WTC11 (cell line): ENCODE measurements around the gene MT1F. TPM values are rescaled to one million over a fixed set of nuclear protein-coding genes. Genes with fewer than 3 reads are reported as not detected.

ENCODE experiments used
- ATAC-seq: fragments of 200-7000 bp; cut with Tn5 transposase; 2 replicates; pipeline ENCODE4 v1.10.0; 2021; ENCODE audit warnings: mild to moderate bottlenecking, moderate library complexity
- CTCF ChIA-PET: fragments of 300-600 bp; sonication (Branson Sonifier 250); formaldehyde crosslinking; loops from one replicate; lab custom pipeline; 2021; ENCODE audit warnings: antibody characterized with exemption; lab: Charles Lee
- POLR2A ChIA-PET: fragments of 350-600 bp; sonication (Branson Sonifier 250); formaldehyde crosslinking; loops from one replicate; lab custom pipeline; 2021; ENCODE audit warnings: antibody characterized with exemption; lab: Charles Lee
- DNase-seq: peaks from one replicate; pipeline ENCODE4 v3.0.0; 2021; ENCODE audit warnings: low spot score
- H3K27ac Mint-ChIP-seq: 2 replicates; pipeline ENCODE4 v1.8.0; 2021; ENCODE audit warnings: mixed read lengths
- H3K27me3 Mint-ChIP-seq: 2 replicates; pipeline ENCODE4 v1.8.0; 2021; ENCODE audit warnings: low read depth, mild to moderate bottlenecking, moderate library complexity, mixed read lengths
- H3K36me3 Mint-ChIP-seq: 2 replicates; pipeline ENCODE4 v1.8.0; 2021; ENCODE audit warnings: mixed read lengths
- H3K4me1 Mint-ChIP-seq: 2 replicates; pipeline ENCODE4 v1.8.0; 2022; ENCODE audit warnings: mixed read lengths
- H3K4me3 Mint-ChIP-seq: 2 replicates; pipeline ENCODE4 v1.8.0; 2021; ENCODE audit warnings: mild to moderate bottlenecking, moderate library complexity, mixed read lengths
- H3K9me3 Mint-ChIP-seq: 2 replicates; pipeline ENCODE4 v1.8.0; 2021; ENCODE audit warnings: mixed read lengths
- CREM ChIP-seq: sonication (generic); formaldehyde crosslinking; IDR thresholded peaks from 2 replicates; pipeline ENCODE4 v1.8.1; 2022; ENCODE audit warnings: mild to moderate bottlenecking, missing genetic modification reagents, moderate library complexity
- CTCF ChIP-seq: fragments of 200-600 bp; IDR thresholded peaks from 2 replicates; pipeline ENCODE4 v1.8.0; 2022; ENCODE audit warnings: antibody characterized with exemption
- EMX1 ChIP-seq: fragments of 250-450 bp; sonication (Bioruptor Pico); IDR thresholded peaks from 2 replicates; pipeline ENCODE4 v1.8.0; 2021; ENCODE audit warnings: mild to moderate bottlenecking
- ESRRA ChIP-seq: sonication (generic); formaldehyde crosslinking; IDR thresholded peaks from 2 replicates; pipeline ENCODE4 v1.8.1; 2022; ENCODE audit warnings: mild to moderate bottlenecking, missing genetic modification reagents, borderline replicate concordance
- ETV6 ChIP-seq: sonication (generic); formaldehyde crosslinking; IDR thresholded peaks from 2 replicates; pipeline ENCODE4 v1.8.1; 2022; ENCODE audit warnings: mild to moderate bottlenecking, missing genetic modification reagents
- FOXK1 ChIP-seq: sonication (generic); formaldehyde crosslinking; IDR thresholded peaks from 2 replicates; pipeline ENCODE4 v1.8.0; 2022; ENCODE audit warnings: mild to moderate bottlenecking, moderate library complexity, missing genetic modification reagents
- HMGA2 ChIP-seq: fragments of 250-450 bp; sonication (Bioruptor Pico); IDR thresholded peaks from 2 replicates; pipeline ENCODE4 v1.4.0; 2021; ENCODE audit warnings: mild to moderate bottlenecking, moderate library complexity
- HMGXB4 ChIP-seq: sonication (generic); formaldehyde crosslinking; IDR thresholded peaks from 2 replicates; pipeline ENCODE4 v1.8.1; 2023; ENCODE audit warnings: mild to moderate bottlenecking, moderate library complexity, missing genetic modification reagents
- NFE2L1 ChIP-seq: sonication (generic); formaldehyde crosslinking; IDR thresholded peaks from 2 replicates; pipeline ENCODE4 v1.8.1; 2023; ENCODE audit warnings: missing genetic modification reagents
- RORB ChIP-seq: fragments of 250-450 bp; sonication (Bioruptor Pico); IDR thresholded peaks from 2 replicates; pipeline ENCODE4 v1.9.0; 2021; ENCODE audit warnings: mild to moderate bottlenecking
- SMAD3 ChIP-seq: sonication (generic); formaldehyde crosslinking; IDR thresholded peaks from 2 replicates; pipeline ENCODE4 v1.8.0; 2022; ENCODE audit warnings: missing genetic modification reagents, mild to moderate bottlenecking, borderline replicate concordance
- SOX15 ChIP-seq: fragments of 250-450 bp; sonication (Bioruptor Pico); IDR thresholded peaks from 2 replicates; pipeline ENCODE4 v1.9.0; 2021; ENCODE audit warnings: mild to moderate bottlenecking
- TEAD1 ChIP-seq: sonication (generic); formaldehyde crosslinking; IDR thresholded peaks from 2 replicates; pipeline ENCODE4 v1.8.0; 2022; ENCODE audit warnings: mild to moderate bottlenecking, missing genetic modification reagents
- ZNF138 ChIP-seq: sonication (generic); formaldehyde crosslinking; conservative IDR thresholded peaks from 2 replicates; pipeline ENCODE4 v1.8.1; 2022; ENCODE audit warnings: mild to moderate bottlenecking, moderate library complexity, missing genetic modification reagents
- ZNF232 ChIP-seq: sonication (generic); formaldehyde crosslinking; IDR thresholded peaks from 2 replicates; pipeline ENCODE4 v1.8.0; 2022; ENCODE audit warnings: mild to moderate bottlenecking, missing genetic modification reagents
- ZNF263 ChIP-seq: sonication (generic); formaldehyde crosslinking; IDR thresholded peaks from 2 replicates; pipeline ENCODE4 v1.8.1; 2022; ENCODE audit warnings: low read depth, mild to moderate bottlenecking, moderate library complexity, missing genetic modification reagents
- ZNF281 ChIP-seq: sonication (generic); formaldehyde crosslinking; IDR thresholded peaks from 2 replicates; pipeline ENCODE4 v1.8.0; 2023; ENCODE audit warnings: mild to moderate bottlenecking, missing genetic modification reagents
- ZNF317 ChIP-seq: sonication (generic); formaldehyde crosslinking; IDR thresholded peaks from 2 replicates; pipeline ENCODE4 v1.8.1; 2023; ENCODE audit warnings: low read depth, mild to moderate bottlenecking, moderate library complexity, missing genetic modification reagents, borderline replicate concordance
- ZNF416 ChIP-seq: fragments of 250-450 bp; sonication (Bioruptor Pico); IDR thresholded peaks from 2 replicates; pipeline ENCODE4 v1.9.0; 2021; ENCODE audit warnings: mild to moderate bottlenecking, inconsistent platforms
- total RNA-seq: library from RNA; stranded (reverse); gene quantifications from 3 replicates; pipeline ENCODE4 v1.2.3, GENCODE V29; 2021
- TF ChIP-seq, protein P1 (sequence below): fragments of 250-450 bp; sonication (Bioruptor Pico); IDR thresholded peaks from 2 replicates; pipeline ENCODE4 v1.8.0; 2021; ENCODE audit warnings: mild to moderate bottlenecking
- TF ChIP-seq, protein P2 (sequence below): fragments of 250-450 bp; sonication (Bioruptor Pico); conservative IDR thresholded peaks from 2 replicates; pipeline ENCODE4 v1.9.0; 2021; ENCODE audit warnings: mild to moderate bottlenecking

The MT1F gene
- total RNA-seq, 1 experiment from 2014 or later, result 58.2 TPM

GRCh38 chr16:56632848-56633365 is 24.9 kb upstream of the MT1F start:
- ATAC-seq (peak; percentile 4), DNase-seq (no peak)
- H3K9me3 Mint-ChIP-seq, result no peaks in the 10 kb centered on the region
- ChIA-PET CTCF (interaction anchor here (0.8 to 1.0 kb wide), 2 partner anchors 15 to 29 kb away, joined by 3 read pairs; no protein-coding TSS in a partner anchor), POLR2A (interaction anchor here (0.6 kb wide), 2 partner anchors 9 to 25 kb away, joined by 3 to 4 read pairs; partner anchors contain the start of gene MT2A)
- peak overlapping the region; percentile 72 for H3K4me3 Mint-ChIP-seq
- peaks cover 100% of the 10 kb centered on the region for H3K27me3 Mint-ChIP-seq
- H3K4me1 Mint-ChIP-seq, result peaks cover 28% of the 10 kb centered on the region
- no peak overlapping the region for H3K27ac Mint-ChIP-seq
- peaks cover 6% of the 10 kb centered on the region; the same call in 1 of the 2 replicates for H3K36me3 Mint-ChIP-seq
- no peak for TF ChIP-seq HMGA2 (CRISPR knock-in tag)
- TF ChIP-seq SOX15 (CRISPR knock-in tag), result no peak
- no peak for TF ChIP-seq NFE2L1
- TF ChIP-seq FOXK1 (CRISPR knock-in tag), result no peak
- TF ChIP-seq CTCF, result no peak
- TF ChIP-seq SMAD3 (CRISPR knock-in tag), result no peak
- no peak for TF ChIP-seq ZNF232 (CRISPR knock-in tag)
- TF ChIP-seq, all 79 proteins: peak for 0

- H3K27ac Mint-ChIP-seq, result no peak overlapping the region
- H3K27me3 Mint-ChIP-seq, result peaks cover 100% of the 10 kb centered on the region
These were observed 24.2 kb upstream of the MT1F start for GRCh38 chr16:56633535-56633934.

More at GRCh38 chr16:56633535-56633934, 24.2 kb upstream of the MT1F start:
- Mint-ChIP-seq H3K4me3 (no peak overlapping the region), H3K4me1 (peaks cover 30% of the 10 kb centered on the region), H3K9me3 (no peaks in the 10 kb centered on the region), H3K36me3 (peaks cover 6% of the 10 kb centered on the region; the same call in 1 of the 2 replicates)
- ChIA-PET POLR2A (interaction anchor here (0.6 to 5.1 kb wide), 2 partner anchors 8 to 10 kb away, joined by 3 to 24 read pairs; partner anchors contain the start of gene MT1E), CTCF (interaction anchor here (0.8 kb wide), 1 partner anchor 30 kb away, joined by 3 read pairs; no protein-coding TSS in a partner anchor)
- TF ChIP-seq ZNF281 (CRISPR knock-in tag) (no peak), ZNF138 (CRISPR knock-in tag) (no peak), RORB (CRISPR knock-in tag) (no peak), ZNF263 (CRISPR knock-in tag) (no peak), ZNF416 (no peak), FOXK1 (CRISPR knock-in tag) (no peak), NFE2L1 (no peak), ZNF317 (CRISPR knock-in tag) (no peak), ESRRA (CRISPR knock-in tag) (no peak), HMGXB4 (CRISPR knock-in tag) (no peak), EMX1 (CRISPR knock-in tag) (no peak), CREM (CRISPR knock-in tag) (no peak), ETV6 (CRISPR knock-in tag) (no peak), TEAD1 (no peak)
- TF ChIP-seq, protein P1, sequence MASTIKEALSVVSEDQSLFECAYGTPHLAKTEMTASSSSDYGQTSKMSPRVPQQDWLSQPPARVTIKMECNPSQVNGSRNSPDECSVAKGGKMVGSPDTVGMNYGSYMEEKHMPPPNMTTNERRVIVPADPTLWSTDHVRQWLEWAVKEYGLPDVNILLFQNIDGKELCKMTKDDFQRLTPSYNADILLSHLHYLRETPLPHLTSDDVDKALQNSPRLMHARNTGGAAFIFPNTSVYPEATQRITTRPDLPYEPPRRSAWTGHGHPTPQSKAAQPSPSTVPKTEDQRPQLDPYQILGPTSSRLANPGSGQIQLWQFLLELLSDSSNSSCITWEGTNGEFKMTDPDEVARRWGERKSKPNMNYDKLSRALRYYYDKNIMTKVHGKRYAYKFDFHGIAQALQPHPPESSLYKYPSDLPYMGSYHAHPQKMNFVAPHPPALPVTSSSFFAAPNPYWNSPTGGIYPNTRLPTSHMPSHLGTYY, result no peak
- TF ChIP-seq, protein P2, sequence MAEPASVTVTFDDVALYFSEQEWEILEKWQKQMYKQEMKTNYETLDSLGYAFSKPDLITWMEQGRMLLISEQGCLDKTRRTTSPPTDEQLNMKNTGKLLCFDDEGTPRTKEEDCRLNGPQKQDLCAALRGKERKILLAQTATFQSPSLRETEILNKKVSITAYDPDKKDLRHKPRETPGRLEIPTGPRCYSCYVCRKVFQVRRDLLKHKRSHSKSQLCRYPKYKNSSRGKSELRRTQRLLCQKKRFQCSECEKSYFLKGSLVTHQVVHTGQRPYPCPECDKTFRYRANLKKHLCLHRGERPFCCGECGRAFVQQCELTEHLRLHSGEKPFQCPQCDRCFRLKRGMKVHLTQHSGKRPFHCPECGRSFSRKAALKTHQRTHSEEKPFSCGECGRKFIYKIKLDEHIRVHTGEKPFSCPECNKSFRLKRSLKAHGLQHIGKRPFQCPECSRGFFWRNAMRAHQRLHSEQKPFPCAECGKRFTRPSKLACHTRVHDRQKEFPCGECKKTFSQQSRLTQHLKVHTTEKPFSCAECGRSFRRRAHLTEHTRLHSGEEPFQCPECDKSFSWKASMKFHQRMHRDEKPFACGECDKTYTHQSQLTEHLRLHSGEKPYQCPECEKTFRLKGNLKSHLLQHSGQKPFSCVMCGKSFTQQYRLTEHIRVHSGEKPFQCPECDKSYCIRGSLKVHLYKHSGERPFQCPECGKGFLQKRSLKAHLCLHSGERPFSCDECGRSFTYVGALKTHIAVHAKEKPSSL, result no peak
- no peak for ATAC-seq
- DNase-seq, result no peak
